GM18511 (cell line): ENCODE results near the gene PADI3.

ENCODE experiments used
- ATAC-seq: cut with Tn5 transposase; IDR thresholded peaks from one replicate; pipeline ENCODE4 v1.9.1; 2021; ENCODE audit warnings: mild to moderate bottlenecking, moderate library complexity; ENCODE audit not compliant: unreplicated experiment

PADI3 gene

GRCh38 chr1:17295292-17295691, 46.4 kb downstream of the PADI3 start:
- no peak for ATAC-seq

GRCh38 chr1:17296086-17296485, 47.2 kb downstream of the PADI3 start:
- ATAC-seq, result no peak

GRCh38 chr1:17297991-17298390, 49.1 kb downstream of the PADI3 start:
- no peak for ATAC-seq

- ATAC-seq, result no peak
Measured at GRCh38 chr1:17301767-17302166, 52.9 kb downstream of the PADI3 start.

GRCh38 chr1:17304151-17304825, 55.4 kb downstream of the PADI3 start:
- no peak for ATAC-seq

- no peak for ATAC-seq
Measured at GRCh38 chr1:17304826-17305175, 55.9 kb downstream of the PADI3 start.

- ATAC-seq, result no peak
Measured at GRCh38 chr1:17305576-17306095, 56.7 kb downstream of the PADI3 start.

- ATAC-seq, result no peak
Measured at GRCh38 chr1:17306407-17306806, 57.5 kb downstream of the PADI3 start.

GRCh38 chr1:17306921-17307320, 58.0 kb downstream of the PADI3 start:
- ATAC-seq, result no peak

- ATAC-seq, result no peak
Measured at GRCh38 chr1:17307329-17307728, 58.4 kb downstream of the PADI3 start.

- ATAC-seq, result no peak
Measured at GRCh38 chr1:17307946-17308345, 59.0 kb downstream of the PADI3 start, which contains the start of gene PADI4. TSS of gene PADI4 (plus strand) at chr1:17308197. CDS start at chr1:17308223, 26 bp downstream.

- ATAC-seq, result no peak
Measured at GRCh38 chr1:17308593-17308992, 59.7 kb downstream of the PADI3 start.

- no peak for ATAC-seq
Measured at GRCh38 chr1:17309426-17310067, 60.6 kb downstream of the PADI3 start.

- no peak for ATAC-seq
Measured at GRCh38 chr1:17310068-17310640, 61.3 kb downstream of the PADI3 start.

GRCh38 chr1:17313530-17314309, 64.8 kb downstream of the PADI3 start:
- no peak for ATAC-seq

- ATAC-seq, result no peak
Measured at GRCh38 chr1:17314491-17314971, 65.6 kb downstream of the PADI3 start.

GRCh38 chr1:17315542-17316130, 66.7 kb downstream of the PADI3 start:
- no peak for ATAC-seq

GRCh38 chr1:17316704-17317103, 67.8 kb downstream of the PADI3 start:
- no peak for ATAC-seq

GRCh38 chr1:17318262-17318661, 69.4 kb downstream of the PADI3 start:
- no peak for ATAC-seq

- no peak for ATAC-seq
Measured at GRCh38 chr1:17319561-17320350, 70.9 kb downstream of the PADI3 start.
